K562 (cell line): ENCODE results near the gene RAMACL. TPM values are rescaled to one million over a fixed set of nuclear protein-coding genes. Genes with fewer than 3 reads are reported as not detected.

Experiments
- ATF4 ChIP-seq: fragments of 450-650 bp; formaldehyde crosslinking; IDR thresholded peaks from 2 replicates; pipeline ENCODE4 v1.4.0; 2022; ENCODE audit warnings: mild to moderate bottlenecking, moderate library complexity
- CEBPZ ChIP-seq: fragments of 150-350 bp; IDR thresholded peaks from 2 replicates; pipeline ENCODE4 v1.6.1; 2014; ENCODE audit warnings: low read depth, mild to moderate bottlenecking, low read length, borderline replicate concordance
- POLR3G ChIP-seq: IDR thresholded peaks from 2 replicates; pipeline ENCODE4 v1.6.1; 2011; ENCODE audit not compliant: insufficient read length, insufficient replicate concordance; ENCODE audit errors: extremely low read depth
- RERE ChIP-seq: sonication (generic); formaldehyde crosslinking; IDR thresholded peaks from 2 replicates; pipeline ENCODE4 v1.8.0; 2023; ENCODE audit warnings: missing genetic modification reagents, mild to moderate bottlenecking, borderline replicate concordance
- ZNF197 ChIP-seq: fragments of 200-800 bp; sonication (Bioruptor generic); IDR thresholded peaks from 2 replicates; pipeline ENCODE4 v1.6.1; 2016; ENCODE audit warnings: low read depth, missing genetic modification characterization, missing compliant biosample characterization
- ZNF75A ChIP-seq: fragments of 450-650 bp; formaldehyde crosslinking; IDR thresholded peaks from 2 replicates; pipeline ENCODE4 v1.4.0; 2020; ENCODE audit warnings: mild to moderate bottlenecking
- polyA plus RNA-seq, 8 experiments: library from polyadenylated mRNA; depleted of rRNA in 4 of 8; stranded (reverse) in 5 of 8; unstranded in 3 of 8; fragments of >200 nt; fragmentation: Nextera tagmentation in 2 of 8; fragmentation: Illumina TruSeq in 1 of 8; extraction: Ambion mirVana in 2 of 8; extraction: Trizol in 1 of 8; gene quantifications; 2 replicates each; pipeline versions ENCODE4 v1.2.1 to v1.2.3, GENCODE V29; 2011 to 2014; ENCODE audit warnings: inconsistent platforms in 1 of 8, missing spikeins in 1 of 8
- total RNA-seq, 7 experiments: library from RNA; depleted of rRNA in 6 of 7; stranded (reverse); fragments of >200 nt in 6 of 7; fragmentation: Illumina TruSeq in 2 of 7; extraction: Trizol in 2 of 7; gene quantifications; 2 replicates each; pipeline versions ENCODE4 v1.2.1 to v1.2.3, GENCODE V29; 2011 to 2021; ENCODE audit warnings: low replicate concordance in 1 of 7

The RAMACL gene
- total and polyA plus RNA-seq, 9 of the 15 experiments (the other 6 are each of a cell fraction or from before 2014, with no cell fraction given): 0.11 to 1.7 (median 0.41) TPM; not detected in 1

GRCh38 chr6:166546653-166547052 lies 39.8 kb downstream of the RAMACL start (continued):
- TF ChIP-seq RERE: no peak
- no peak for TF ChIP-seq ZNF75A
- TF ChIP-seq CEBPZ: no peak
- no peak for TF ChIP-seq ZNF197 (CRISPR knock-in tag)
- no peak for TF ChIP-seq POLR3G
- TF ChIP-seq ATF4 (CRISPR knock-in tag): no peak
- TF ChIP-seq, all 486 proteins: peak for 5
